Measurements from ENCODE around the gene BCL11A.

BCL11A gene

DNA sequence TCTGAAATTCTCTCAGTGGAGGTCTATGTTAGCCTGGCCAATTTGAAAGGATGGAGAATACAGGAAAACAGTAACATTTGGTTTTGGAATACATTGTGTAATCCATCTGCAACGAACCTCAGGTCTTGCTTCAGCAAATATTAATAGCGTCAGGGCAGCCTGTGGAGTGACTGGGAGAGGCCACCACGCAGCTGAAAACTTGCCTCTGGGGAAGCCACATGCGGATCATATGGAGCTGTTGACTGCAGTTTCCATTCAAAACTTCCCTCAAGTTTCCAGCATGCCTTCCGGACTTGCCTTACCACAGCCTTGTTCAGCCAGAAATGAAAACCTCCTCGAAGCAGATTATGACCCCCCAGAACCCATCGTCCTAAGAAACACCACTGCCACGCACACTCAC lies 25.7 kb downstream of the BCL11A start:
- DNase-seq (ENCODE audit: low spot score), result no peak

DNA sequence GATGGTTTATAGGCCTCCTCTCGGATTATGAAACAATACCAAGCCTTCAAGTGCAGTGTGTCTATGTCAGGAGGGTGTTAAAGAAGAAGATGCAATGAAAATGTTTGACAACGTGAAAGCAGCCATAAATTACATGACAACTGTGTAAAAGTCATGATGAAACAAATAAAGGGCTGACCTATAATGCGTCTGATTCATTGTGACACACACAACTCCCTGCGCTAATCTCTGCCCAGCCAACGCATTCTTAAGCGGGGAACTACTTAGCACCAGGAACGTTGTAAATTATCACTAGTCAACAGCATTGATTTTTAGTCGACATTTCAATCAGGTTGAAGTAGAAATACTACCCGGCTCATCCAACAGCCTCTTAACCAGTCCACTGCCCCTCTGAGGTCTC lies 26.8 kb downstream of the BCL11A start:
- no peak for DNase-seq (ENCODE audit: low spot score)

DNA sequence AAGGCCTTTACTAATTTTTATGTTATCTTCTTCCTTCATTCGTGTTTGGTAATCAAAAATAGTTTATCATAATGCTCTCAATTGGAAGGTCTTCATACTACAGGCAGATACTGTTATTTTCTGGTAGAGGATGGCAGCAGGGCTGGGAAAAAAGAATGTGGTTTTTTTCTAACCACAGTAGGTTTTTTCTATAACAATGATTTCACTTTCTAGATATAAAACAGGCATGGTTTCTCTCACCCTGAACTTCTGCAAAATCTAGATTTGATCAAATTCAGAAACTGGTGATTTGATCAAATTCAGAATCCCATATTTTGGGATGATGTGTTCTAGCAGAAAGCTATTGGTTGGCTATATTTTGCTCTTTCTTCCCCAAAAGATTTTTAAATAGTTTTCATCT lies 27.6 kb downstream of the BCL11A start:
- DNase-seq (ENCODE audit: low spot score), result no peak

DNA sequence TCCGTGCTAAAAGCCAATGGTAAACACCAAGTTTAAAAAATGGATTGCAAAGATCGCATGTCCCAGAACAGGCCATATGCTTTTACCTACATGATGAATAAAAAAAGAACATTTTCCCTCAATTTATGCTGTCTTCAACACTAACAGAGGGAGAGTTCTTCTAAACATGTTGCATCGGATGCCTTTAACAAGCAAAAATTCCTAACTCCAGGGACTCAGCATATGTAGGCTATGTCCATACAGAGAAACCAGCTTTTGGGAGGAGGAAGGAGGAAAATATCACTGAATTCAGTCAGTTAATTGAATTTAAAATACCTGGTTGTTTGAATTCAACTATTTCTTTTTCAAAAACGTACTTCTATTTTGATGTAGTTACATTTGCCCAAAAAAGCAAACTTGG lies 28.6 kb downstream of the BCL11A start:
- no peak for DNase-seq (ENCODE audit: low spot score)

DNA sequence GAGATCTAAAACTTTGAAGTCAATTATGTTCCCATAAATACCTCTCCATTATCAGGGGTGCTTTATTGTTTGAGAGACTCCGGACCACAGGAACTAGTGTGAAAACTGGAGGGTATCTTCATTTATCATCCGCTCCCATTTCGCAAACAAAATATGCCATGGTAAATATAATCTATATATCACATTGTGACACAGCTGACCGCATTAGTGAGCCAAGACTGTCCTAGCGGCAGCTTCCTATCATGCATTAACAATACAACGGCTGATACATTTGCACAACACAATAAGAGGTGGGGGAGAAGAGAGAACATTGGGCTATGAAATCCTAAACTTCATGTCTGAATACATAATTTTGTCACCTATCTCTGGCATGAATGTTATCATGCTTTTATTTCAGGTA lies 29.5 kb downstream of the BCL11A start:
- no peak for DNase-seq (ENCODE audit: low spot score)

DNA sequence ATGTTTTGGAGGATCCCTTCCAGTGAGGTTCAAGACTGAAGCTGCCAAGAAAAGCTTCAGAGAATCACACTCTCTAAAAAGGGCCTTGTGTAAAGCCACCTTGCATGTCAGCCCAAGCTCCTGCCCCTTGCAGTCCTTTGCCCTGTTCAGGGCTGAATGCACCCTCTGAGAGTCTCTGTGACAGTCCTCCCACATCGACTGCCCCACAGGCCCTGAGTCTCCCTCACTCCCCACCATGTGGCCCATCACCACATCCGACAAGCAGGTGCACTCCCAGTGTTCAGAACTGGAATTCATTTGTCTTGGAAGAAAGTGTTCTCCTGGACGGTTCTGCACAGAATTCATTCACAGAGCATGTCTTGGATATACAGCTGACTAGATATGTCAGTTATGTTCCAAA lies 31.0 kb downstream of the BCL11A start:
- no peak for DNase-seq (ENCODE audit: low spot score)

DNA sequence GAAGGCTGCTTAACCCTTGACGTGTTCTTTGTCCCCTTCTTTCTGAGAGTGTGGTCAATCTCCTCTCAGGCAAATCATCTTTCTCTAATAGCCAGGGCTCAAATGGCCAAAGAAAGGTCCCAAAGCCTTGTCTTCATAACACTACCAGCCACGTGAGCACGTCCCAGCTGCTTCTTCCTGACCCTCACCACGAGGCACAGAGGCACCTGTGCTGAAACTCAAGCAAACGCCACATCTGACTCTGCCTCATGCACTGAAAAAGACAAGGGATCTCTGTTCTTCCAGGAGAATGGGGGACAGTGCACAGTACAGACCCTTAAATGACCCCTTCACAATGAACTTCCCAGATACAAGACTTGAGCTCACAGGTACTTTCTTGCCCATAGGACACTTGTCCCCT lies 31.8 kb downstream of the BCL11A start:
- DNase-seq (ENCODE audit: low spot score), result no peak

DNA sequence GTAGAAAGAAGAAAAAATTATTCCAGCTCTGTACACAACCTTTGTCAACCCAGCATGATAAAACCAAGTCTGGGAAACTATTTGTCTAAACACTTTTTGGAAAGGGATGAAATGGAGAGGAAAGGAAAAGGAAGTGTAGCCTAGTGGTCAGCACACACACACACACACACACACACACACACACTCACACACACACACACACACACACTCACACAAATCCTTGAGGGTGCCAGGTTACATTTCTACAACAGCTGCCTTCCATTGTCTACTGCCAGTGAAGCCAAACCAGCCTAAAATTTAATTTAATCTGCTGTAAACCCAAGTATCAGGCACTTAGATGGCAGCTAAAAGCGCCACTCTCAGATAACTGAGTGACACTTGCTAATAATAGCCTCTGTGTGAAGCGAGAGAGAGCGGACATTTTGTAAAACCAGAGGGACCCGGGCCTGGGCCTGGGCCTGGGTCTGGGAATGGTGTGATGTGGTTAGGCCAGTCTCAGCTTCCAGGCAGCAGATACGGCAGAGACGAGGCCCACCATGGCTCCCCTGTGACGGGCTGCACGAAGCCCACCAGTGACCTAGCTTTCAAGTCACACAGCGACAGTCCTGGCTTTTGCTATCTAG lies 32.4 kb downstream of the BCL11A start:
- DNase-seq (ENCODE audit: low spot score), result no peak

DNA sequence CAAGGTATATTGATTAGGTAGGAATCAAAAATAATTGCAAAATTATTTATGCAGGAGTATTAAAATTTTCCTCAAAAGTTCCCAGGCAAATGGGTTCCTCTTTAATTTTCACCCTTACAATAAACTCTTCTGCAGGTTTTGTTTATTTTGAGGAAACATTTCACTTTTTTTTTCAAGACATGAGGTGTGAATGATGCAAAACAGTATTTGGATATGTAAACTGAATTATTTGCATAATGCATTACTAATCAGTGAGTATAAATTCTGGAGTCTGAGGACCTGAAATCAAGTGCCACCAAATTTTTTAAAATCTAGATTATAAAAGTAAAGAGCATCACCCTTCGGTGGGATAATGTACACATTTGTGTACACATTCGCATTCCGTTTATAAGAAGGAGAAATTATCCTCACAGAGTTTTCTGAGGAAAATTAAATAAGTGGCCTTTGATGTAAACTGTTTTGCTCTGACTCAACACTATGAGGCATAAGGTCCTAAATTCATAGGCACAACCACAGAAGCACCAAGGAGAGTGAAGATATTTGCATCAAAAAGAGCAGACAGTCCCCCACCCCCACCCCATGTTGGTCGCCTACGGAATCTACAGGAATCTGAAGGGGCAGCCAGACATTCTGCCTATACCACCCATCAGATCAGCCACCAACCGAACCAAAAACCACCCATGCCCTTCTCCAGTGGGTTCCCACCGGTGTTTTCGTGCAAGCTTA lies 33.1 kb downstream of the BCL11A start:
- no peak for DNase-seq (ENCODE audit: low spot score)

DNA sequence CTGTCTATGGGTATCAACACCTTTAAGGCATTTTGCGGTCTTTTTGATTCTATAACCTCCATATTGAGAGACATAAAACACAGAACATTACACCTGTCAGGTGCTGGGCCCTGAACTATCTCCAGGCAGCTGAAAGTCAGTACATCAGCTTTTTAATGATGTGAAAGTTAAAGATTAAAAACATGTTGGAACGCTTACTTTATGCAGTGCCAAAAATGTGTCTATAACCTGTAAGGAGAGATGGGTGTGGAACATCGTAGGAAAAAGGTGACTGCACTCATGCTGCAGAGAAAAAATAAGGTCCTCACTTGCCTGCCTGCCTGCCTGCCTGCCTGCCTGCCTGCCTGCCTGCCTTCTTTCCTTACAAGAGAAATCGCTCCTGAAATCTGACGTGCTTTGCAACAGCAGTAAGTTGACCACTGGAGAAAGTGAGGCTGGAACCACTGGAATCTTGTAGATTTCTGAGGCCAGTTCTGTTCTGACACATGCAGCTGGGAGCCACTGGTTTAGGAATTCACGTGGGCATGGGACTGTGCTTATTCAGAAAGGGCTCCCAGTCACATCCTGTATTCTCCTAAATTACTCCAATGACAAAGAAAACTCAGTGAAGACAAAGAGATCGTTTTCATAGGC lies 34.1 kb downstream of the BCL11A start:
- DNase-seq (ENCODE audit: low spot score), result no peak

DNA sequence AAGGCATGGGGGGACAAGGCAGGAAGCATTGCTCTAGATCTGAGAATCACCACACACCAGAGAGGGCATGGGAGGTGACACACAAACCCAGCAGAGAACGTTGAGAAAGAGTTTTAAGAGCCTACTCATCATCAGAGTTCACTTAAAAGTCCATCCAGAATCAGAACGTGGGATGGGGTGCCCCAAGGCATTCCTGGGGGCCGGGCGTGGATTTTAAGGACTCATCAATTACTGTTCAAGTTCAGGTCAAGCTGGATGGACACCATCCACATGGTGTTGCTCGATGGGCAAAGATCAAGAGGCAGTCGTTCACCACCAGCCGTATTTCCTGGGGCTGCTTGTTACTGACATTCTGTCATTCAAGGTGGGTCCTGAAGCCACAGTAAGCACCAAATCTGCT lies 34.9 kb downstream of the BCL11A start:
- no peak for DNase-seq (ENCODE audit: low spot score)

DNA sequence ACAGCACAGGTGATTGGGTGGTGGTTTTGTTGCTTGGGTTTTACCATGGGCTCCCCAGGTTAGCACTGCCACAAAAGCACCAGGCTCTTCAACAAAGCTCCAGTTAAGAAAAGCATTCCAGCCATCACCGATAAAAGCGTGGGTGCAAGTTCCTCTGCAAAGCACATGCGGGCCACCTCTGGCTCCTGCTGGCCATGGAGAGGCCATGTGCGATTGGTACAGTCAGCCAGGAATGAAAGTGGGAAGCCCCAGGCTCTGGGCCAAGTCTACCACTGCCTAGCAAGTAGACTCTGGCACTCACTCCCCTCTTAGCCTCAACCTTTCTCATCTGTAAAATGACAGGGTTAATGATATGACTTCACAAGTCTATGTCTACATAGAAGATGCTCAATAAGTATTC lies 36.0 kb downstream of the BCL11A start:
- DNase-seq (ENCODE audit: low spot score), result no peak

DNA sequence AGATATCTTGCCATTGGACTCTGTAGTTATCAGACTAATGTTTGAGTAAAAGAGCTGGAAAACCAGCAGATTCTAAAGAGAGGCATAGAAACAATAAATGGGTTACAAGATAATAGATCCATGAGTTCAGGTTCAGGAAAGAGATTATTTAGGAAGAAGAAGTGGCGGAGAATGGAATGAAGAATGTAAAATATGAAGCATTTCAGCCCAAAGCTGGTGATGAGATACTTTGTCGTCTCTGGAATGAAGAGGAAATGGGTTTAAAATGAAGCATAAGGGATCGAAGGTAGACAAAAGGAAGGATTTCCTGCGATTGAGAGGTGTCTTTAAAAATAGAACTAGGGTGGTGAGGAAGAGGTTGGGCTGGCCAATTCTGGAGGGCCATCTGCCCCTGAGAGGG lies 36.6 kb downstream of the BCL11A start:
- no peak for DNase-seq (ENCODE audit: low spot score)

DNA sequence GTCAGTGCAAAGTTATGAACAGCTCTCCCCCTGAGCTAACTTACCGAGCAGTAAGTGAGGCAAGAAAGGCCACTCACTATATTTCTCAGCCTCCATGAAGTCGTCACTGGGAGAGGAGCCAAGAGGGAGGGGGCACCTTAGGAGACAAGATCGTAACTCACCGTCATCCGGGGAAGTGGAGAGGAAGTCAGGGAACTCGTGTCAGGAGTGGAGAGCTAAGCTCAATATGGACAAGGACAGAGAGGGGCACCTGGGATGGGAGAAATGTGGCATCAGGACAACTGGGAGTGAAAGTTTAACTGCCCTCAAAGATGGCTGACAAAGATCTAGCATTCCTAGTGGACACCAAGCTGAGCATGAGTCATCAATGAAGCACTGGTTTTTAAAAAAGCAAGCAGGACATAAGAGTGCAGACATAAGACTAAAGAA lies 37.1 kb downstream of the BCL11A start:
- no peak for DNase-seq (ENCODE audit: low spot score)

DNA sequence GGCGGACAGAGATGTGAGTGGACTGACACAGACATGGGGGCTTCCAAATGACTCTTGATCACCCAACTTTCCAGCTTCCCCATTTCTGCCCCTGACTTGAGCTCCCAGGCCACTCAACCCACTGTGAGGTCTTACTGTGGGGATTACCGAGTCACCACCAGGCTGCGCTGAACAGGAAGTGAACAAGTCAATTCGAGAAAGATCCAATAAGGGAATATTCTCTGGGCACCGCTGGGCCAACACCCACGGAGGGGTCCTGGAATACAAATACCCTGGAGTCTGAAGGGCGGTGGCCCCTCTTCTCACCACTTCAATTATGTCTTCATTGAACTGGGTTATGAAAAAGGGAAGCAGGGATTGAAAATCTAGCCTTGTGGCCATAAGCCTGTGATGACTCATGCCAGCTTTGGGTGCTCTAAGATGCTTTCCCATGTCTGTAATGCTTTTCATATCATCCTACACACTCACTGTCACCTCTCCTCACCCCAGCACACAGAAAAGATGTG lies 37.7 kb downstream of the BCL11A start:
- no peak for DNase-seq (ENCODE audit: low spot score)

DNA sequence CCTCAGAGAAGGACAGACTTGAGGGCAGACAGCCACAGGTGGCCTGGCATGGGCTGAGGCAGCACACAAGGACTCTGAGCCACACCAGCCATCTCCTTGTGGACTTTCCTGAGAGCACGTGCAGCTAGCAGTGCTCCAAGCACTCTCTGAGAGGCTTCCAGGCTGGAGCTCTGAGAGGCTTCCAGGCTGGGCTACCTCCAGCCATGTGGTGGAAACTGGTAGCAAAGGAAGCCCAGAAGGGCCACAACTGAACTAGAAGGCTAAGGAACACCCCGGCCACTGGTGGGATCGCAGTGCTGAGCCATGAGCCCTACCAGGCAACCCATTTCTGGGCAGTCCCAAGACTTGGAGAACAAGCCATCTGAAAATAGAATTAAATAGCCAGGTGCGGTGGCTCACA lies 39.5 kb downstream of the BCL11A start:
- no peak for DNase-seq (ENCODE audit: low spot score)

DNA sequence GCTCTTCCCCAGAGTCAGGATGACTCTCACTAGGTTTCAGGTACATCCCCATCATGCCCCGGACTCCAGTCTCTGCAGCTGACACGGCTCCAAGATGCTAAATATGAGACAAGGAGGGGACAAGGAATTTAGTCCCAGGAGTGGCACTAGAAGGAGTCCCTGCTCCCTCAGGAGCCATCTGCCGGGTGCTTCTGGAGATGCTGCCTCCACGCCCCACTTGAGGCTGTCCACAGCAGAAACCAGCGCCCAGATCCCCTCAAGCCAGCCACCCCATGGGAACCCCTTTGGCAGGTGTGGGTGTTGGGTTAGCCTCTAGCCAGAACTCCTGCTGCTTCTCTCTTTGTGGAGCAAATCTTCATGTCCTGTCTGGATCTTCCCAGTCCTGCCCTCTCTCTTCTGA lies 40.3 kb downstream of the BCL11A start:
- DNase-seq (ENCODE audit: low spot score), result no peak

DNA sequence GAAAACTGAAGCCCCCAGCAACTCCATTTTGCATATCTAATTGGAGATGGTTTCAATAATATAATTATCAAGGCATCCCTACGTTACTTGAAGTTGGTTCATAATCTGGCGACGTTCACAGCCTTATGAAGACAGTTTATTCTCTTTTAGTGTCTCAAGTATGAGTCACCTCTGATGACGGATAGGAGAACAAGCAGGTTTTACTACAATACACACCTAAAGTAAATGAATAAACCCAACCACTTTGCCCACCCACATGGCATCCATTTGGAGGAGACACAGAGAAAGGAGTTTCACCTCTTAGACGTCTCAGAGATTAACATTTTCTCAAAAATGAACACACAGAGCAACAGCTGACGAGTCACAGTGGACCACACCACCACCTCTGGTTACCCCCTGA lies 40.8 kb downstream of the BCL11A start:
- DNase-seq (ENCODE audit: low spot score), result no peak

DNA sequence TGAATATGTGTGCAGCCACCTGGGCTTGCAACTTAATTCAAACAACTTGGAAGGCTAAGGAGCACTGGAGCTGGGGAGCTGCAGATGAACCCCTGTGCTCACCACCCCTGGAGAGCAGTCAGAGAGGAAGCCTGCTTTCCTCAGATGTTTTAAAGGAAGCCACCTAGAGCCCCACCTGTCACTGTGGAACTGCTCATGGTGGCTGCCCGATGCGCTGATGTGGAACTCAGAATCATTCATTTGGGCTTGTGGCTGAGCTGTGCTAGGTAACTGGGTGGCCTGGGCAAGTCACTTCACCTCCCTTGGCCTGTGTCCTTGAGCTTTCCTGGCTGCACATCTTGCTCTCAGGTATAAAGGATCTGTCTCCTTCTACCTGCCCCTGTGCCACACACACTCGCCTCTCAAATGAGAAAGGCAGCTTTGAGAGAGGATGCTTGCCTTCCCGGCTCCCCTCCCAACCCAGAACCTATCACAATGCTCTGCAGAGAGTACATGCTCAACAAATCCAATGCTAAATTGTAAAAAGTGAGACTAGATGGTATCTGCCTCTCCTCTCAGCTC lies 41.3 kb downstream of the BCL11A start:
- DNase-seq (ENCODE audit: low spot score), result no peak

DNA sequence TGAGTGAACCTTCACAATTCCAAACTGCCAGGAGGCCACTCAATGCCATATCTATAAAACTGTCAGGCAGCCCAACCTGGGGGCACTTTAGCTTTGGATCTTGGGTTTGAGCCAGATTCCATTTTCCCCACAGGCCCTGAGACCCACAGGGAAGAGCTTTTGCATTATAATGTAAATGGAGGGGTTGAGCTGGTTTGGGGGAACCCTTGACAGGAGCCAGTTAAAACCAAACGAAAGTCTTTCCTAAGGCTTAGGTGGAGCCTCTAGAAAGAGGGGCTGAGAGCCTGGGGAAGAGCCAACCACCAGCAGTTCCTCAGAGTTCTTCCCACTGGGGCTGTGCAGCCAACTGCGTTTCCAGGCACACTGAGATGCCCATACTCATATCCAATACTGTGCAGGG lies 42.7 kb downstream of the BCL11A start:
- no peak for DNase-seq (ENCODE audit: low spot score)

DNA sequence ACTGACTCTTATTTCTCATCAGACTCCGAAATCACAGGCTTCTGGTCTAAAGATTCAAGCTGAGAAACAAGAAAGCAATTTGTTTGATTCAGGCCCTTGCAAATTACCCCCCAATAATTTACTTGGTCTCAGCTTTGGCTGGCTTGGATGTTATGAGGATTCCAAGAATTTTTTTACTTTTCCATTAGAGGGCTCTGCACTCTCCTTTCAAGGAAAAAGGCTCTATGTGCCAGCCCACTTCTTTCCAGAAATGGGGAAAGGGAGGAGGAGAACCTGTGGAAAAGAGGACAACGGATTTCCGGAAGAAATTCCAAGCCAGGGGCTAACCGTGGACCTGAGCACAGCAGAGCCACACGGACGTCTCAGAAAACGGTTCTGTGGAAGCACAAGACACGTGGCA lies 44.4 kb downstream of the BCL11A start:
- DNase-seq (ENCODE audit: low spot score), result no peak

DNA sequence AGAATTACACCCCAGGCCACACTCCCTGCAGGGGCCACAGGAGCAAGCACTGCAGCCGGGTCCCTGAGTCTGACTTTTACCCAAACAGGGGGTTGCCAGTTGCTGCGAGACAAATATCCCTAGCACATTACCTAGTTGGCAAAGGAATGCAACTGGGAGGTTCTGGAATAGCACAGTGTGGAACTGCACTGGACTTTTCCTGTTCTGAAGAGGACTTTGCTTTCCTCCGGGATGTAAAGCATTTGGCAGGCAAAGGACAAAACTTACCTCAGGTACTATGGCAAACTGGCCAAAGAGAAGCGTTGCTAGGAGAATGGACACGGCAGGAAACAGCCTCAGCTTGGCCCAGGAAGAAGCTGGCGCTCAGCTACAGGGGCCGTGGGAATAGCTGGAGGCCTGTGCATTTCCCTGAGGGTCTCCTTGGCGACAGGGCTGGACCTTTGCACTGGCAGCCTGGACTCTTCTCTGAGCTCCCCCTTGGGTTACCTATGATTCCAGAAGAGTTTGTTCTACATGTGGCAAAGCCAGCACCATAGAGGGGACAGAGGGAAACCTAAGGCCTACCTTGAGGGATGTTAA lies 45.0 kb downstream of the BCL11A start:
- no peak for DNase-seq (ENCODE audit: low spot score)
